Spinal cord (tissue), 10 donors: Measurements from ENCODE around the gene GNAQ. TPM values are rescaled to one million over a fixed set of nuclear protein-coding genes. Genes with fewer than 3 reads are reported as not detected.

Experiments
- DNase-seq, 6 donors: peaks; one replicate each; pipeline versions ENCODE4 v3.0.0 to v3.0.0-alpha.2; 2013 to 2015; ENCODE audit warnings: low spot score in 6 of 6, low read depth in 4 of 6
- H3K27ac ChIP-seq: one replicate; pipeline ENCODE4 v1.5.1; 2013; ENCODE audit warnings: low read depth, low read length, control low read depth
- H3K27me3 ChIP-seq: one replicate; pipeline ENCODE4 v1.6.1; 2013; ENCODE audit warnings: low read length; ENCODE audit not compliant: control insufficient read depth, insufficient read depth
- H3K36me3 ChIP-seq: one replicate; pipeline ENCODE4 v1.6.1; 2013; ENCODE audit warnings: low read length; ENCODE audit not compliant: control insufficient read depth, insufficient read depth
- H3K4me1 ChIP-seq: one replicate; pipeline ENCODE4 v1.6.1; 2013; ENCODE audit warnings: low read length; ENCODE audit not compliant: control insufficient read depth, insufficient read depth
- H3K4me3 ChIP-seq: one replicate; pipeline ENCODE4 v1.5.1; 2013; ENCODE audit warnings: low read depth, low read length, control low read depth
- H3K9me3 ChIP-seq: one replicate; pipeline ENCODE4 v1.6.1; 2013; ENCODE audit warnings: low read length; ENCODE audit not compliant: control insufficient read depth, insufficient read depth
- WGBS: methylation state at CpG from one replicate; pipeline ENCODE4 v1.1.5; 2013; ENCODE audit warnings: missing lambda C conversion rate; ENCODE audit not compliant: insufficient coverage; 5-methylcytosine and 5-hydroxymethylcytosine counted together
- polyA plus RNA-seq, 2 donors: library from polyadenylated mRNA; unstranded; fragments of 120-200 nt; gene quantifications; one replicate each; pipeline ENCODE4 v1.2.1, GENCODE V29; 2013; ENCODE audit not compliant: insufficient read length in 2 of 2
- total RNA-seq, 2 donors: library from RNA; depleted of rRNA in 1 of 2; stranded (reverse); fragments of 120-200 nt in 1 of 2; fragments of >200 nt in 1 of 2; gene quantifications; one replicate each; pipeline versions ENCODE4 v1.2.3 to v1.2.4, GENCODE V29; 2013 to 2014
- donor health status: healthy.

GNAQ gene
- total and polyA plus RNA-seq, 4 donors, result 53.2 to 134 (median 102) TPM

DNA sequence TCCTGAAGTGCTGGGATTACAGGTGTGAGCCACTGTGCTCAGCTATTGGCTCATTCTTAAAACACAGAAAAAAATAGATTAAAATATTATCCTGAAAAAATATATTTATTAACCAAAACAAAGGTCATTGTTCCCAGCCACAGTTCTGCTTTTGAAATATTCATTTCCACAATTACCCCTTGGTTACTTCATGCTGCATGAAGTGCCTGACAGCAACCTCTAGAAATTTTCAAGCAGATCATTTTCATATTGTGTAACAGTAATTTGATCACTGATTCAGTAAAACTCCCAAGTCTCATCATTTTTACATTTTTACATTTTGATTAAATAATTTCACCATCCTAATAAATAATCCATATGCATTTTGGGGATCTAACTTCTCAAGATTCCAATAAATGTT is 18.8 kb upstream of the GNAQ start:
- DNase-seq, result peak in 1 of 6 donors; percentile 0
- no peaks in the 10 kb centered on the region for H3K9me3 ChIP-seq
- H3K4me3 ChIP-seq, result no peak overlapping the region
- H3K36me3 ChIP-seq, result no peaks in the 10 kb centered on the region
- H3K27ac ChIP-seq, result no peak overlapping the region
- H3K27me3 ChIP-seq, result no peaks in the 10 kb centered on the region
- no peaks in the 10 kb centered on the region for H3K4me1 ChIP-seq

- Histone ChIP-seq H3K4me3 (no peak overlapping the region), H3K27me3 (no peaks in the 10 kb centered on the region), H3K4me1 (no peaks in the 10 kb centered on the region), H3K36me3 (no peaks in the 10 kb centered on the region), H3K9me3 (no peaks in the 10 kb centered on the region), H3K27ac (no peak overlapping the region)
- no CpG with 5 or more reads among the region's 3 CpGs for WGBS
- DNase-seq, result no peak
Observed at GRCh38 chr9:78049484-78049883, 17.9 kb upstream of the GNAQ start.

DNA sequence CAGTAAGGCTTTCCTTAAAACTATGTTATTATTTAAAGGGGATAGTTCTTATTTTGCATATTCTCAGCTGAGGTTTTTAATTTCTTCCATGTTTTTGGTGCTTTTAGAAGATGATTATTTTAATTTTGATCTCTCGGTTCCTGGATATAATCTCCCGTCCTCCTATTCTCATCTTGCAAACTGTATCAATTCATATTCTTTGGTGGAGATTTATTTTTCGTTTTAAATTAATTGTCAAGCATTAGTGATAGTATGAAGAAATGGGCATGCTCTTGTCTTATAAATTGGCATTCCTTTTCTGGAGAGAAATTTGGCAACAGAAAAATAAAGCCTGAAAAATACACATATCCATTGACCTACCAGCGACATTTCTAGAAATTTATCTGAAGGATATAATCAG is 15.5 kb upstream of the GNAQ start:
- no CpG with 5 or more reads among the region's 4 CpGs for WGBS

GRCh38 chr9:78046112-78046511 is 14.5 kb upstream of the GNAQ start:
- no peak overlapping the region for H3K27ac ChIP-seq

More for the DNA sequence above, 15.5 kb upstream of the GNAQ start:
- DNase-seq, result no peak
- Histone ChIP-seq H3K27me3 (no peaks in the 10 kb centered on the region), H3K36me3 (no peaks in the 10 kb centered on the region), H3K4me1 (no peaks in the 10 kb centered on the region), H3K4me3 (no peak overlapping the region), H3K27ac (no peak overlapping the region), H3K9me3 (no peaks in the 10 kb centered on the region)

GRCh38 chr9:78044886-78045285 is 13.3 kb upstream of the GNAQ start:
- WGBS, result no CpG with 5 or more reads among the region's 4 CpGs
- no peaks in the 10 kb centered on the region for H3K36me3 ChIP-seq
- no peaks in the 10 kb centered on the region for H3K4me1 ChIP-seq
- no peaks in the 10 kb centered on the region for H3K9me3 ChIP-seq
- no peak overlapping the region for H3K4me3 ChIP-seq
- no peaks in the 10 kb centered on the region for H3K27me3 ChIP-seq
- no peak for DNase-seq
- H3K27ac ChIP-seq, result no peak overlapping the region

More at GRCh38 chr9:78046112-78046511, 14.5 kb upstream of the GNAQ start:
- no peak overlapping the region for H3K4me3 ChIP-seq
- H3K27me3 ChIP-seq, result no peaks in the 10 kb centered on the region
- H3K9me3 ChIP-seq, result no peaks in the 10 kb centered on the region
- peak in 1 of 6 donors; percentile 0 for DNase-seq
- no peaks in the 10 kb centered on the region for H3K36me3 ChIP-seq
- no peaks in the 10 kb centered on the region for H3K4me1 ChIP-seq

GRCh38 chr9:78044189-78044588 is 12.6 kb upstream of the GNAQ start:
- WGBS, result 80% methylated on average over 4 of the region's 4 CpGs
- no peaks in the 10 kb centered on the region for H3K9me3 ChIP-seq

GRCh38 chr9:78041971-78042370 is 10.4 kb upstream of the GNAQ start:
- WGBS, result 82% methylated on average over 1 of the region's 2 CpGs
- Histone ChIP-seq H3K36me3 (no peaks in the 10 kb centered on the region), H3K27ac (no peak overlapping the region), H3K27me3 (no peaks in the 10 kb centered on the region), H3K4me1 (no peaks in the 10 kb centered on the region), H3K4me3 (no peak overlapping the region), H3K9me3 (no peaks in the 10 kb centered on the region)
- peak in 1 of 6 donors; percentile 0 for DNase-seq

More at GRCh38 chr9:78044189-78044588, 12.6 kb upstream of the GNAQ start:
- DNase-seq, result no peak
- Histone ChIP-seq H3K4me3 (no peak overlapping the region), H3K27ac (no peak overlapping the region), H3K27me3 (no peaks in the 10 kb centered on the region), H3K4me1 (no peaks in the 10 kb centered on the region), H3K36me3 (no peaks in the 10 kb centered on the region)

GRCh38 chr9:78040726-78041125 is 9.1 kb upstream of the GNAQ start:
- Histone ChIP-seq H3K4me1 (no peaks in the 10 kb centered on the region), H3K4me3 (no peak overlapping the region), H3K9me3 (no peaks in the 10 kb centered on the region), H3K27ac (no peak overlapping the region), H3K27me3 (no peaks in the 10 kb centered on the region), H3K36me3 (no peaks in the 10 kb centered on the region)
- peak in 1 of 6 donors; percentile 21 for DNase-seq
- WGBS, result no CpG with 5 or more reads among the region's 1 CpG

- no peak overlapping the region for H3K4me3 ChIP-seq
- no peaks in the 10 kb centered on the region for H3K9me3 ChIP-seq
- peak in 1 of 6 donors; percentile 44 for DNase-seq
- 83% methylated on average over 1 of the region's 4 CpGs for WGBS
- H3K27me3 ChIP-seq, result no peaks in the 10 kb centered on the region
- no peaks in the 10 kb centered on the region for H3K36me3 ChIP-seq
- H3K27ac ChIP-seq, result no peak overlapping the region
- no peaks in the 10 kb centered on the region for H3K4me1 ChIP-seq
Observed at GRCh38 chr9:78038620-78039300, 7.1 kb upstream of the GNAQ start.

- no peaks in the 10 kb centered on the region for H3K27me3 ChIP-seq
- H3K4me1 ChIP-seq, result no peaks in the 10 kb centered on the region
- H3K4me3 ChIP-seq, result no peak overlapping the region
- H3K36me3 ChIP-seq, result no peaks in the 10 kb centered on the region
- no peak overlapping the region for H3K27ac ChIP-seq
- WGBS, result 25% methylated on average over 5 of the region's 10 CpGs
- DNase-seq, result peak in 4 of 6 donors; percentile 78 to 96 (median 86)
- H3K9me3 ChIP-seq, result no peaks in the 10 kb centered on the region
Observed at GRCh38 chr9:78035383-78035993, 3.9 kb upstream of the GNAQ start.
